ENCODE data around the gene NOTCH3.

NOTCH3 gene

DNA sequence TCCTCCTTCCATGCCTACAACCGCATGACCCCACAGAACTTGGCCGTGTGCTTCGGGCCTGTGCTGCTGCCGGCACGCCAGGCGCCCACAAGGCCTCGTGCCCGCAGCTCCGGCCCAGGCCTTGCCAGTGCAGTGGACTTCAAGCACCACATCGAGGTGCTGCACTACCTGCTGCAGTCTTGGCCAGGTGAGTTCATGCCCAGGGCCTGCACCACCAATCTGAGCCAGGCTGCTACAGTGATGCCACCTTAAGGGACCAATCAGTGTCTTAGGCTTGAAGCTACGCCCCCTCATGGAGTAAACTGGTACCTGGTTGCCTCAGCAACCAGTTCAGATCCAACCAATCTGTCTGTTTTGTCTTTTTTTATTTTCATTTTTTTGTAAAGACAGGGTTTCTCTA lies 88.4 kb downstream of the NOTCH3 start:
- TF ChIP-seq, protein P1, sequence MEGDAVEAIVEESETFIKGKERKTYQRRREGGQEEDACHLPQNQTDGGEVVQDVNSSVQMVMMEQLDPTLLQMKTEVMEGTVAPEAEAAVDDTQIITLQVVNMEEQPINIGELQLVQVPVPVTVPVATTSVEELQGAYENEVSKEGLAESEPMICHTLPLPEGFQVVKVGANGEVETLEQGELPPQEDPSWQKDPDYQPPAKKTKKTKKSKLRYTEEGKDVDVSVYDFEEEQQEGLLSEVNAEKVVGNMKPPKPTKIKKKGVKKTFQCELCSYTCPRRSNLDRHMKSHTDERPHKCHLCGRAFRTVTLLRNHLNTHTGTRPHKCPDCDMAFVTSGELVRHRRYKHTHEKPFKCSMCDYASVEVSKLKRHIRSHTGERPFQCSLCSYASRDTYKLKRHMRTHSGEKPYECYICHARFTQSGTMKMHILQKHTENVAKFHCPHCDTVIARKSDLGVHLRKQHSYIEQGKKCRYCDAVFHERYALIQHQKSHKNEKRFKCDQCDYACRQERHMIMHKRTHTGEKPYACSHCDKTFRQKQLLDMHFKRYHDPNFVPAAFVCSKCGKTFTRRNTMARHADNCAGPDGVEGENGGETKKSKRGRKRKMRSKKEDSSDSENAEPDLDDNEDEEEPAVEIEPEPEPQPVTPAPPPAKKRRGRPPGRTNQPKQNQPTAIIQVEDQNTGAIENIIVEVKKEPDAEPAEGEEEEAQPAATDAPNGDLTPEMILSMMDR (IDR thresholded peaks at IDR 0.05), result no peak
- H3K4me3 ChIP-seq, result no peak overlapping the region
- peaks cover 41 to 87% (median 70%) of the 10 kb centered on the region in 3 donors for H3K36me3 ChIP-seq
- no peaks in the 10 kb centered on the region for H3K9me3 ChIP-seq
- no peak for DNase-seq
- H3K4me1 ChIP-seq, result peaks cover 0 to 34% (median 24%) of the 10 kb centered on the region in 4 donors
- H3K27ac ChIP-seq, result no peak overlapping the region
- intact Hi-C loops (cut with DNase I; ENCODE audit: low total_unique reads), result no loop called here
- no peaks in the 10 kb centered on the region for H3K27me3 ChIP-seq

DNA sequence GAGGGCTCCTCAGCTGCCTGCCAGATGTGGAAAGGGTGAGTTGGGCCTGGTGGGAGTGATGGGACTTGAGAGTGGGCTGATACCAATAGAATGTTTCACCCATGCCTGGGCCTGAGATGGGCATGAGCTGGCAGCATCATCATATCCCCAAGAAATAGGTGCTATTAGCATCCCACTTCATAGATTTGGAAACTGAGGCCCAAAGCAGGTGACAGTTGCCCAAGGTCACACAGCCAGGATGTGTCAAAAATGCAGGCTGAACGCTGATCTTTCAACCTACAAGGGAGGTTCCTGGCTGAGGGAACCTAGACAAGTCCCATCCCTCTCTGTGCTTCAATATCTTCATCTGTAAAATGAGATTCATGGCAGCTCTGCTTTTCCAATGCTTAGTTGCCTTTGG lies 89.0 kb downstream of the NOTCH3 start:
- peaks cover 0 to 36% (median 25%) of the 10 kb centered on the region in 4 donors for H3K4me1 ChIP-seq
- H3K9me3 ChIP-seq, result no peaks in the 10 kb centered on the region
- no peak for DNase-seq
- H3K36me3 ChIP-seq, result peaks cover 35 to 81% (median 63%) of the 10 kb centered on the region in 3 donors
- intact Hi-C loops (cut with DNase I; ENCODE audit: low total_unique reads), result no loop called here
- TF ChIP-seq, protein P1 (IDR thresholded peaks at IDR 0.05), result no peak
- H3K4me3 ChIP-seq, result no peak overlapping the region
- no peaks in the 10 kb centered on the region for H3K27me3 ChIP-seq
- no peak overlapping the region for H3K27ac ChIP-seq

GRCh38 chr19:15110418-15110815 lies 90.4 kb downstream of the NOTCH3 start:
- no peak for DNase-seq
- no peak overlapping the region for H3K4me3 ChIP-seq
- H3K27me3 ChIP-seq, result no peaks in the 10 kb centered on the region
- H3K36me3 ChIP-seq, result peaks cover 32 to 68% (median 50%) of the 10 kb centered on the region in 3 donors
- TF ChIP-seq, protein P1 (IDR thresholded peaks at IDR 0.05), result no peak
- peaks cover 0 to 43% (median 24%) of the 10 kb centered on the region in 4 donors for H3K4me1 ChIP-seq
- H3K9me3 ChIP-seq, result no peaks in the 10 kb centered on the region
- intact Hi-C loops (cut with DNase I; ENCODE audit: low total_unique reads), result no loop called here
- H3K27ac ChIP-seq, result no peak overlapping the region

- Histone ChIP-seq H3K27ac (peak overlapping the region; percentile 90 to 92), H3K4me1 (peaks cover 0 to 38% (median 19%) of the 10 kb centered on the region in 4 donors), H3K4me3 (no peak overlapping the region), H3K27me3 (no peaks in the 10 kb centered on the region), H3K36me3 (peaks cover 32 to 63% (median 50%) of the 10 kb centered on the region in 3 donors), H3K9me3 (no peaks in the 10 kb centered on the region)
- intact Hi-C loops (cut with DNase I; ENCODE audit: low total_unique reads), result loop anchor here (5.0 kb wide), 1 partner anchor 142 kb away; no protein-coding TSS in a partner anchor
- no peak for DNase-seq
- TF ChIP-seq, protein P1 (IDR thresholded peaks at IDR 0.05), result no peak
Measured at GRCh38 chr19:15109768-15110417, 90.9 kb downstream of the NOTCH3 start.

All from tibial artery (tissue), 4 donors.